ENCODE results near the gene LRRC4C.

Gene LRRC4C

GRCh38 chr11:40826601-40827000 is 632.9 kb downstream of the LRRC4C start:
- Histone ChIP-seq H3K4me3 (ENCODE audit: low read length in 2 of 2) (no peak overlapping the region), H3K27me3 (ENCODE audit: control insufficient read depth in 2 of 2, insufficient read depth in 2 of 2, low read length in 2 of 2) (no peaks in the 10 kb centered on the region), H3K27ac (ENCODE audit: low read depth in 2 of 2, low read length in 2 of 2) (no peak overlapping the region), H3K4me1 (ENCODE audit: control insufficient read depth in 2 of 2, insufficient read depth in 2 of 2, low read length in 2 of 2) (no peaks in the 10 kb centered on the region), H3K9me3 (ENCODE audit: control insufficient read depth in 2 of 2, low read length in 2 of 2) (peaks cover 0 to 4% of the 10 kb centered on the region in 2 donors), H3K36me3 (ENCODE audit: control insufficient read depth in 2 of 2, insufficient read depth in 2 of 2, low read length in 2 of 2) (no peaks in the 10 kb centered on the region), H3K9ac (ENCODE audit: low read depth in 1 of 2, low read length in 2 of 2) (no peak overlapping the region)

- no peak overlapping the region for H3K4me3 ChIP-seq (ENCODE audit: low read length in 2 of 2)
- H3K9me3 ChIP-seq (ENCODE audit: control insufficient read depth in 2 of 2, low read length in 2 of 2), result peaks cover 0 to 4% of the 10 kb centered on the region in 2 donors
- no peaks in the 10 kb centered on the region for H3K27me3 ChIP-seq (ENCODE audit: control insufficient read depth in 2 of 2, insufficient read depth in 2 of 2, low read length in 2 of 2)
Measured at GRCh38 chr11:40825201-40825834, 634.1 kb downstream of the LRRC4C start.

GRCh38 chr11:40819230-40819629 is 640.2 kb downstream of the LRRC4C start:
- H3K4me1 ChIP-seq (ENCODE audit: control insufficient read depth in 2 of 2, insufficient read depth in 2 of 2, low read length in 2 of 2), result no peaks in the 10 kb centered on the region
- no peaks in the 10 kb centered on the region for H3K9me3 ChIP-seq (ENCODE audit: control insufficient read depth in 2 of 2, low read length in 2 of 2)
- H3K27ac ChIP-seq (ENCODE audit: low read depth in 2 of 2, low read length in 2 of 2), result no peak overlapping the region
- no peaks in the 10 kb centered on the region for H3K27me3 ChIP-seq (ENCODE audit: control insufficient read depth in 2 of 2, insufficient read depth in 2 of 2, low read length in 2 of 2)
- no peaks in the 10 kb centered on the region for H3K36me3 ChIP-seq (ENCODE audit: control insufficient read depth in 2 of 2, insufficient read depth in 2 of 2, low read length in 2 of 2)
- no peak overlapping the region for H3K4me3 ChIP-seq (ENCODE audit: low read length in 2 of 2)
- no peak overlapping the region for H3K9ac ChIP-seq (ENCODE audit: low read depth in 1 of 2, low read length in 2 of 2)

More at GRCh38 chr11:40825201-40825834, 634.1 kb downstream of the LRRC4C start:
- H3K36me3 ChIP-seq (ENCODE audit: control insufficient read depth in 2 of 2, insufficient read depth in 2 of 2, low read length in 2 of 2), result no peaks in the 10 kb centered on the region
- H3K9ac ChIP-seq (ENCODE audit: low read depth in 1 of 2, low read length in 2 of 2), result no peak overlapping the region
- H3K4me1 ChIP-seq (ENCODE audit: control insufficient read depth in 2 of 2, insufficient read depth in 2 of 2, low read length in 2 of 2), result no peaks in the 10 kb centered on the region
- no peak overlapping the region for H3K27ac ChIP-seq (ENCODE audit: low read depth in 2 of 2, low read length in 2 of 2)

GRCh38 chr11:40816976-40817375 is 642.5 kb downstream of the LRRC4C start:
- Histone ChIP-seq H3K4me3 (ENCODE audit: low read length in 2 of 2) (no peak overlapping the region), H3K27me3 (ENCODE audit: control insufficient read depth in 2 of 2, insufficient read depth in 2 of 2, low read length in 2 of 2) (no peaks in the 10 kb centered on the region), H3K9me3 (ENCODE audit: control insufficient read depth in 2 of 2, low read length in 2 of 2) (no peaks in the 10 kb centered on the region), H3K36me3 (ENCODE audit: control insufficient read depth in 2 of 2, insufficient read depth in 2 of 2, low read length in 2 of 2) (no peaks in the 10 kb centered on the region), H3K27ac (ENCODE audit: low read depth in 2 of 2, low read length in 2 of 2) (no peak overlapping the region), H3K4me1 (ENCODE audit: control insufficient read depth in 2 of 2, insufficient read depth in 2 of 2, low read length in 2 of 2) (no peaks in the 10 kb centered on the region), H3K9ac (ENCODE audit: low read depth in 1 of 2, low read length in 2 of 2) (no peak overlapping the region)

- Histone ChIP-seq H3K9me3 (ENCODE audit: control insufficient read depth in 2 of 2, low read length in 2 of 2) (no peaks in the 10 kb centered on the region), H3K4me1 (ENCODE audit: control insufficient read depth in 2 of 2, insufficient read depth in 2 of 2, low read length in 2 of 2) (no peaks in the 10 kb centered on the region), H3K9ac (ENCODE audit: low read depth in 1 of 2, low read length in 2 of 2) (no peak overlapping the region), H3K27ac (ENCODE audit: low read depth in 2 of 2, low read length in 2 of 2) (no peak overlapping the region), H3K36me3 (ENCODE audit: control insufficient read depth in 2 of 2, insufficient read depth in 2 of 2, low read length in 2 of 2) (no peaks in the 10 kb centered on the region), H3K27me3 (ENCODE audit: control insufficient read depth in 2 of 2, insufficient read depth in 2 of 2, low read length in 2 of 2) (no peaks in the 10 kb centered on the region), H3K4me3 (ENCODE audit: low read length in 2 of 2) (no peak overlapping the region)
Measured at GRCh38 chr11:40797981-40798380, 661.5 kb downstream of the LRRC4C start.

- H3K9ac ChIP-seq (ENCODE audit: low read depth in 1 of 2, low read length in 2 of 2), result no peak overlapping the region
- H3K4me1 ChIP-seq (ENCODE audit: control insufficient read depth in 2 of 2, insufficient read depth in 2 of 2, low read length in 2 of 2), result no peaks in the 10 kb centered on the region
- no peaks in the 10 kb centered on the region for H3K36me3 ChIP-seq (ENCODE audit: control insufficient read depth in 2 of 2, insufficient read depth in 2 of 2, low read length in 2 of 2)
- no peak overlapping the region for H3K27ac ChIP-seq (ENCODE audit: low read depth in 2 of 2, low read length in 2 of 2)
- no peaks in the 10 kb centered on the region for H3K9me3 ChIP-seq (ENCODE audit: control insufficient read depth in 2 of 2, low read length in 2 of 2)
- H3K4me3 ChIP-seq (ENCODE audit: low read length in 2 of 2), result no peak overlapping the region
- no peaks in the 10 kb centered on the region for H3K27me3 ChIP-seq (ENCODE audit: control insufficient read depth in 2 of 2, insufficient read depth in 2 of 2, low read length in 2 of 2)
Measured at GRCh38 chr11:40787224-40787623, 672.2 kb downstream of the LRRC4C start.

- H3K4me3 ChIP-seq (ENCODE audit: low read length in 2 of 2), result no peak overlapping the region
- H3K27me3 ChIP-seq (ENCODE audit: control insufficient read depth in 2 of 2, insufficient read depth in 2 of 2, low read length in 2 of 2), result no peaks in the 10 kb centered on the region
- H3K27ac ChIP-seq (ENCODE audit: low read depth in 2 of 2, low read length in 2 of 2), result no peak overlapping the region
- no peak overlapping the region for H3K9ac ChIP-seq (ENCODE audit: low read depth in 1 of 2, low read length in 2 of 2)
- H3K36me3 ChIP-seq (ENCODE audit: control insufficient read depth in 2 of 2, insufficient read depth in 2 of 2, low read length in 2 of 2), result no peaks in the 10 kb centered on the region
- H3K9me3 ChIP-seq (ENCODE audit: control insufficient read depth in 2 of 2, low read length in 2 of 2), result no peaks in the 10 kb centered on the region
- no peaks in the 10 kb centered on the region for H3K4me1 ChIP-seq (ENCODE audit: control insufficient read depth in 2 of 2, insufficient read depth in 2 of 2, low read length in 2 of 2)
Measured at GRCh38 chr11:40763046-40763445, 696.4 kb downstream of the LRRC4C start.

GRCh38 chr11:40759341-40759740 is 700.1 kb downstream of the LRRC4C start:
- no peak overlapping the region for H3K9ac ChIP-seq (ENCODE audit: low read depth in 1 of 2, low read length in 2 of 2)
- H3K4me1 ChIP-seq (ENCODE audit: control insufficient read depth in 2 of 2, insufficient read depth in 2 of 2, low read length in 2 of 2), result no peaks in the 10 kb centered on the region
- H3K9me3 ChIP-seq (ENCODE audit: control insufficient read depth in 2 of 2, low read length in 2 of 2), result no peaks in the 10 kb centered on the region
- no peaks in the 10 kb centered on the region for H3K27me3 ChIP-seq (ENCODE audit: control insufficient read depth in 2 of 2, insufficient read depth in 2 of 2, low read length in 2 of 2)
- H3K27ac ChIP-seq (ENCODE audit: low read depth in 2 of 2, low read length in 2 of 2), result no peak overlapping the region
- no peaks in the 10 kb centered on the region for H3K36me3 ChIP-seq (ENCODE audit: control insufficient read depth in 2 of 2, insufficient read depth in 2 of 2, low read length in 2 of 2)
- no peak overlapping the region for H3K4me3 ChIP-seq (ENCODE audit: low read length in 2 of 2)

- H3K4me3 ChIP-seq (ENCODE audit: low read length in 2 of 2), result no peak overlapping the region
- no peaks in the 10 kb centered on the region for H3K36me3 ChIP-seq (ENCODE audit: control insufficient read depth in 2 of 2, insufficient read depth in 2 of 2, low read length in 2 of 2)
- no peaks in the 10 kb centered on the region for H3K9me3 ChIP-seq (ENCODE audit: control insufficient read depth in 2 of 2, low read length in 2 of 2)
- no peak overlapping the region for H3K9ac ChIP-seq (ENCODE audit: low read depth in 1 of 2, low read length in 2 of 2)
- no peaks in the 10 kb centered on the region for H3K4me1 ChIP-seq (ENCODE audit: control insufficient read depth in 2 of 2, insufficient read depth in 2 of 2, low read length in 2 of 2)
- no peak overlapping the region for H3K27ac ChIP-seq (ENCODE audit: low read depth in 2 of 2, low read length in 2 of 2)
- no peaks in the 10 kb centered on the region for H3K27me3 ChIP-seq (ENCODE audit: control insufficient read depth in 2 of 2, insufficient read depth in 2 of 2, low read length in 2 of 2)
Measured at GRCh38 chr11:40754297-40754696, 705.2 kb downstream of the LRRC4C start.

GRCh38 chr11:40746282-40746681 is 713.2 kb downstream of the LRRC4C start:
- H3K27me3 ChIP-seq (ENCODE audit: control insufficient read depth in 2 of 2, insufficient read depth in 2 of 2, low read length in 2 of 2), result no peaks in the 10 kb centered on the region
- H3K4me3 ChIP-seq (ENCODE audit: low read length in 2 of 2), result no peak overlapping the region
- H3K36me3 ChIP-seq (ENCODE audit: control insufficient read depth in 2 of 2, insufficient read depth in 2 of 2, low read length in 2 of 2), result no peaks in the 10 kb centered on the region
- H3K9ac ChIP-seq (ENCODE audit: low read depth in 1 of 2, low read length in 2 of 2), result no peak overlapping the region
- peaks cover 7 to 16% of the 10 kb centered on the region in 2 donors for H3K9me3 ChIP-seq (ENCODE audit: control insufficient read depth in 2 of 2, low read length in 2 of 2)
- H3K4me1 ChIP-seq (ENCODE audit: control insufficient read depth in 2 of 2, insufficient read depth in 2 of 2, low read length in 2 of 2), result no peaks in the 10 kb centered on the region
- H3K27ac ChIP-seq (ENCODE audit: low read depth in 2 of 2, low read length in 2 of 2), result no peak overlapping the region

GRCh38 chr11:40732132-40732531 is 727.3 kb downstream of the LRRC4C start:
- H3K9me3 ChIP-seq (ENCODE audit: control insufficient read depth in 2 of 2, low read length in 2 of 2), result no peaks in the 10 kb centered on the region
- no peaks in the 10 kb centered on the region for H3K36me3 ChIP-seq (ENCODE audit: control insufficient read depth in 2 of 2, insufficient read depth in 2 of 2, low read length in 2 of 2)
- no peak overlapping the region for H3K4me3 ChIP-seq (ENCODE audit: low read length in 2 of 2)
- no peak overlapping the region for H3K9ac ChIP-seq (ENCODE audit: low read depth in 1 of 2, low read length in 2 of 2)
- no peaks in the 10 kb centered on the region for H3K27me3 ChIP-seq (ENCODE audit: control insufficient read depth in 2 of 2, insufficient read depth in 2 of 2, low read length in 2 of 2)
- no peaks in the 10 kb centered on the region for H3K4me1 ChIP-seq (ENCODE audit: control insufficient read depth in 2 of 2, insufficient read depth in 2 of 2, low read length in 2 of 2)
- H3K27ac ChIP-seq (ENCODE audit: low read depth in 2 of 2, low read length in 2 of 2), result no peak overlapping the region
